HG03175 (cell line): ENCODE results near the gene SNAI1.
A peak's percentile ranks its signal among the peaks of the same experiment; 100 is the strongest.
"Not testable (repeated sequence)": the region's sequence is repeated elsewhere in the genome, so short reads cannot be mapped to it uniquely, and the experiment has no call there.

Experiments used
- ATAC-seq: cut with Tn5 transposase; IDR thresholded peaks from one replicate; pipeline ENCODE4 v1.9.1; 2021; ENCODE audit warnings: mild to moderate bottlenecking, moderate library complexity; ENCODE audit not compliant: unreplicated experiment

The SNAI1 gene

DNA sequence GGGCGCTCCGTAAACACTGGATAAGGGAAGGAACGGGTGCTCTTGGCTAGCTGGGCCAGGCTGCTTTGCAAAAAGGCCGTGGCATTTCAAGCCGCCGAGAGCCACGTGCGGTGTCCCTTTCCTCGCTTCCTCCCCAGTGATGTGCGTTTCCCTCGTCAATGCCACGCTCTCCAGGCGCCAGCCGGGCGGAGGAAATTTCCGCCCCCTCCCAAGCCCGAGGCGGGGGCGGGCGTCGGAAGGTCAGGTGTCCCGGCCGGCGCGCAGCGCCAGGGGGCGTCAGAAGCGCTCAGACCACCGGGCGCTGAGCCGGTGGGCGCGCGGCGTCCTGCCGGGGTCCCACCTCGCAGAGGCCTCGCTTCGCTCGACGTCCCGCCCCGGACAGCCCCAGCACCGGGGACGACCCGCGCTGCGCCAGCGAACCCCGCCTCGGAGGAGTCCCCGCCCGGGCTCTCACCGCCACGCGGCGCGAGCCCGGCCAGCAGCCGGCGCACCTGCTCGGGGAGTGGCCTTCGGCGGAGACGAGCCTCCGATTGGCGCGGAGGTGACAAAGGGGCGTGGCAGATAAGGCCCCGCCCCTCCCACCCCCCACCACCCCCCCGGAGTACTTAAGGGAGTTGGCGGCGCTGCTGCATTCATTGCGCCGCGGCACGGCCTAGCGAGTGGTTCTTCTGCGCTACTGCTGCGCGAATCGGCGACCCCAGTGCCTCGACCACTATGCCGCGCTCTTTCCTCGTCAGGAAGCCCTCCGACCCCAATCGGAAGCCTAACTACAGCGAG lies at the start of gene SNAI1:
TSS of gene SNAI1 (plus strand) at position 635 of the 777 bp plus-strand sequence. CDS start at position 715, 80 bp downstream.
- ATAC-seq, result peak; percentile 81

DNA sequence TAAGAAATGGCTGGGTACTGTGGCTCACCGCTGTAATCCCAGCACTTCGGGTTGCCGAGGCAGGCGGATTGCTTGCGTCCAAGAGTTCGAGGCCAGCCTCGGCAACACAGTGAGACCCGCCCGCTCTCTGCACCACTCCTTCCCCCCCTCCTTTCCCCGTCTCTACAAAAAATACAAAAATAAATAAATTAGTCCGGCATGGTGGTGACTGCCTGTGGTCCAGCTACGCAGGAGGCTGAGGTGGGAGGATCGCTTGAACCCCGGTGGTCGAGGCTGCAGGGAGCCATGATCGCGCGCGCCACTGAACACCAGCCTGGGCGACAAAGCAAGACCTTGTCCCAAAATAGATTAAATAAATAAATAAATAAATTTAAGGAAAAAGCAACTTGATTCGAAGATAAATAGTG lies 47.0 kb upstream of the SNAI1 start:
- ATAC-seq, result no peak

DNA sequence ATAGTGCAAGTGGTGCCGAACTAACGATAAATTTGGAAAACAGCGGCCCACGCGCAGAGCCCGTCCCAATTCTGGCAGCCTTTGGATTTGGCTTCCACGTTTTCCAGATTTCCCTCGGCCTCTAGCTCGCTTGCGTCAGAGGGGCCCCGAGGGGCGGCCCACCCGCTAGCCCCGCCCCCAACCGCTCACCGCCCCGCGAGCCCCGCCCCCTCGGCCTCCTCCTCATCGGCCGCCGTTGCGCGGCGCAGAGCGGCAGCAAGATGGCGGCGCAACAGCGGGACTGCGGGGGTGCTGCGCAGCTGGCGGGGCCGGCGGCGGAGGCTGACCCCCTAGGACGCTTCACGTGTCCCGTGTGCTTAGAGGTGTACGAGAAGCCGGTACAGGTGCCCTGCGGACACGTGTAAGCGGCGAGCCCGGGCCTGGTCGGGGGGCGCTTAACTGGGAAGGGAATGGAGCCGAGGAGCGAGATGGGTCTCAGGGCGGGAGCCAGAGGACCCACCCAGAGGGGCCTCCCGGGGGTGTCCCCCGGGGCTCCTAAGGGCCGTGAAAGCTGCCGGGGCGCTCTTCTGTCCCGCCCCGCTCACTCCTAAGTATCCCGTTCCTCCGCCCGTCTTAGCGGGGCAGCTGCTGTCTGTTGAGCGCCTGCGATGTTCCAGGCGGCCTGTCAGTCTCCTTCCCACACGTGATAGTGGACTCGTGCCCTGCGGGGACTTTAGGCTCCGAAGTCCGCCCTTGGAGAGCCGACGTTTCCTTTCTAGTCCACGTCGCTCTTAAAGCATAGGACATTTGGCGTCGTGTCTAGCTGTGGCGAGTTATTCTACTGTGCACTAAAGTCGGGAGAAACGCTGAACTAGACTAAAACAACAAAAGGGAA lies 46.4 kb upstream of the SNAI1 start, which contains the start of gene RNF114:
TSS of gene RNF114 (plus strand) at position 245 of the 874 bp plus-strand sequence. CDS start at position 261, 16 bp downstream.
- ATAC-seq, result peak; percentile 77

DNA sequence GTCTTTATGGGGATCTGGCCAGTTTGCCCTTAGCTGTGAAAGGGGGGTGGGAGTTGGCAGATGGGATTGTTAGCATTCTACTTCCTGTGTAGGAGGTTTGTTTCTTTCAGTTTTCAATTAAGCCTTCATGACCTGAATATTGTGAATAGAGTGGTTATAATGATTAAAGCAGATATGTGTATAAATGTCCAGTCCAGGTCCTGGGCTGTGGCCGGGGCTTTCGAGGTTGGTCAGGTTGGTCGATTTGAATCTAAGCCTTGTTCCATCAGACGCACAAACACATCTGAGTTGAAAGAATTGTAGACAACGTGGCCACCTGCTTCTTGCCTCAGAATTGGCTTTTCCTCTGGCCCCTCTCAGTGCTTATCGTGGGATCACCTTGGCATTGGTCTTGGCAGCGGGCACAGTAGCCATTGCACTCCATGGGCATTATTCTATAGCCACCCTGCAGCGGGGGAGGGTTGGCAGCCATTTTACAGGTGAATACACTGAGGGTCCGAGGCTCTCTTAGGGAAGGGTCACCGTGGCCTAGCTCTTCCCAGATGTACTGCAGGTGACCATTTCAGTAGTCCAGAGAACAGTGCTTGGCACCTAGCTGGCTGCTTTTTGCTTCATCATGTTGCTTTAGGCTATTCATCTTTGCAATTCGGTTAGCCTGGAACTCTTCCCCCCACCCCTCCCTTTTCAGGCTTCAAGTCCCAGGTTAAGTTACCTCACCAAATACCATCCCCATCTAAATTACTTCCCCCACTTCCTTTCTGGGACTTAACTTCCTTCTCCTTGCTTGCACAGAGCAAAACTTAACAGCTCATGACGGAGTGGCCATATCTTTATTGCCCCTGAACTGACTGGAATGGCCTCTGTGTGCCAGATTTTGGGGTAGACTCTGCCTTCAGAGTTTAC lies 45.5 kb upstream of the SNAI1 start:
- no peak for ATAC-seq

DNA sequence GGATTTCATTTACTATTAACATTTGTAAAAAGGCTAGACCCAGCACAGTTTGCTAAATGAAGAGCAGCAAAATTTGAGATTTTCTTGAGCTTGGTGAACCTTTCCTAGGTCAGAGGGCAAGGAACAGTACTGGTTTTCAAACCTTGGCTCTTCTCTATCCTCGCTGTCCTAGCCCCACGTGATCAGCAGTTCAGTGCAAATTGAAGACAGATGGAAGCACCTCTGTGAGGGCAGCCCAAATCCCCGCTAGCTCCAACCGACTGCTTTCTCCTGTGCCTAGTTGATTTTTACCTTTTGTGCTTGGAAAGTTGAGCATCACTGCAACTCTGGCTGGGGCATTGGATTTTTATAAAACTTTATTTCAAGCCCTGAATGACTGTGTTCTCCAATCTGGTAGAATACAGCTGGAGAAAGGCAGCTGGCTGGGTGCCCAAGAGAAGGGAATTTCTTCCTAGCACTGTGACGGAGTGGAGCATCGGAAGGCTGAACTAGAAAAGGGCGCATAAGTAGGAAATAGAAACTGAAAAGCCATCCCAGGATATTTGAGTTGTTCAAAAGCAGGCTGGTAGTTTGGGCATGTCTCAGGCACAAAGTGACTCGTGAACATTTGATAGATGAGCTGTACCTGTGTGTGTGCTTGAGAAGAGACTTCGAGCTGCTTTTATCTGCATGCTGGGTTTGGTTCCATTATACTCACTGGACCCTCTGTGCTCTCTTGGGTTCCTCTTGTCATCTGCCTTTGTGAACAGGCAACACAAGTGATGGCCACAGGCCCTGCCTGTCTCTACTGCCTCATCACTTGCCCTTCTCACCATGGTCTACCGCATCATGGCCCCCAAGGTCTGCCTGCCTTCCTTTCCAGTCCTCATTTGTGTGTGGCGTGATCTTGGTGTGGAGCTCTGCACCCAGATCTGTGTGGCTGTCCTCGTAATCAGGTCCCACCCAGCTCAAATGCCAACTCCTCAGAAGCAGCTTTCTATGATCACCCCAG lies 44.3 kb upstream of the SNAI1 start:
- no peak for ATAC-seq

DNA sequence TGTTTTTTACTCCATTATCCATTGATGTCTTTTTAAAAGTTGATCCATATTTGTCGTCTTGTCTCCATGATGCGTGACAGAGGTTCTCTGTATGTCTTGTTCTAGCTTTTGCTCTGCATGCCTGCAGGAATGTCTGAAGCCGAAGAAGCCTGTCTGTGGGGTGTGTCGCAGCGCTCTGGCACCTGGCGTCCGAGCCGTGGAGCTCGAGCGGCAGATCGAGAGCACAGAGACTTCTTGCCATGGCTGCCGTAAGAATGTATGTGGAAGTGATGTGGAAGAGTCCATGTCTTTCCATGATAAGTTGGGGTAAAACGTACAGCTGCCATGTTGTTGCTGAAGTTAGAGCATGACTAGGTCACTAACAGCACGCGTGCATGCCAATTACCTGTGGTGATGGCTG lies 41.3 kb upstream of the SNAI1 start:
- no peak for ATAC-seq

DNA sequence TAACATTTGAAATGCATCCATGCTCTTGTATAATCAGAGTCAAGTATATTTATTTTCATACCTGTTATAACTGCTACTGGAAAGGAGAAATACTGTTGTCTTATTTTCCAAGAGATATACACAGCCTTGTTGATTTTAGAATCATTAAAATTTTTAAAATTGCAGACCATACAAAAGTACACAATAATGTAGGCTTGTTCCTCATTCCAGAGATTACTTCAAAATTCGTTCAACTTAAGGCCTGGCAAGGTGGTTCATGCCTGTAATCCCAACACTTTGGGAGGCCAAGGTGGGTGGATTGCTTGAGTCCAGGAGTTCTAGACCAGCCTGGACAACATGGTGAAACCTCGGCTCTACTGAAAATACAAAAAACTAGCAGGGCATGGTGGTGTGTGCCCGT lies 40.5 kb upstream of the SNAI1 start:
- no peak for ATAC-seq

DNA sequence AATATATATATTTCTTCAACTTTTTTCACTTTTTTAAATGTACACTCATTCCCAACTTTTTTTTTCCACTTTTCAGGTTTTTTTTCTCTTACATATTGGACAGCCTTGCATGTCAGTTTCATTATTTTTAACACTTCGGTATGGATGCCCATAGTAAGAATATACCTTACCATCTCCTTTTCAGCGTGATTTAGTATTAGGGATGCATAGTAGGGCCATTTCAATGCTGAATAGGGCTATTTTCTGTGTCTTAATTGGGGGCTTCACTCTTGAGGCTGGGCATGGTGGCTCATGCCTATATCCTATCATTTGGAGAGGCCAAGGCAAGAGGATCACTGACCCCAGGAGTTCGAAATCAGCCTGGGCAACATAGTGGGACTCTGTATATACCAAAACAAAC lies 39.8 kb upstream of the SNAI1 start:
- ATAC-seq, result no peak

DNA sequence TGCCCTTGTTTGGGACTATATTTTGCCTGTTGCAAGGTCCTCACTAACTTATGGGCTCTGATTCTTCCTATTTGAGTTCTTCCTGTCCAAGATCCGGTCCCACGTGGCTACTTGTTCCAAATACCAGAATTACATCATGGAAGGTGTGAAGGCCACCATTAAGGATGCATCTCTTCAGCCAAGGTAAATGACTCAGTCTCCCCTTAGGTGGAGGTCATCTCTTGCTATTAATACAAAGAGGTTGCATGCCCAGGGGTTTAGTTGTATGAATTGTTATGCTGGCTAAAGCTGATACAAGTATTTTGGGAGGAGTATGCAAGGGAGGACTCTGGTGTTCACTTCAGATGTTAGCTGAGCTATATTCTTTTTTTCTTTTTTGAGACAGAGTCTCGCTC lies 37.5 kb upstream of the SNAI1 start:
- ATAC-seq, result no peak

DNA sequence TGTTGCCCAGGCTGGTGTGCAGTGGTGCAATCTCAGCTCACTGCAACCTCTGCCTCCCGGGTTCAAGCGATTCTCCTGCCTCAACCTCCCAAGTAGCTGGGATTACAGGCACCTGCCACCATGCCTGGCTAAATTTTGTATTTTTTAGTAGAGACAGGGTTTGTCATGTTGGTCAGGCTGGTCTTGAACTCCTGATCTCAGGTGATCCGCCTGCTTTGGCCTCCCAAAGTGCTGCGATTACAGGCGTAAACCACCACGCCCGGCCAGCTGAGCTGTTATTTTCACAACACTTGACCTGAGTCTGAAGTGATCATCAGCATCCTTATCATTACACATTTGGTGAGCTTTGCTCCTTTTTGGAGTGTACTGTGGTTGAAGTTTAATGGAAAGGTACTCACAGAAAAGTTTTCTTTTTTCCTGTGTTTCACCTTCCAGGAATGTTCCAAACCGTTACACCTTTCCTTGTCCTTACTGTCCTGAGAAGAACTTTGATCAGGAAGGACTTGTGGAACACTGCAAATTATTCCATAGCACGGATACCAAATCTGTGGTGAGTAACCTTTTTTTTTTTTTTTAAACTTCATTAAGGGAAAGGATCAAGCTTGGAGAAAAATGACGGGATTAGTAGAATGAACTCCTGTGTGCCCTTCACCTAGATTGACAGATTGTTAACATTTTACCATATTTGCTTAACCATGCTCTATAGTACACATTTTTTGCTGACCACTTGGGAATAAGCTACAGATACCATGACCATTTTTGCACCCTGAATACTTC lies 36.9 kb upstream of the SNAI1 start:
- ATAC-seq, result no peak

DNA sequence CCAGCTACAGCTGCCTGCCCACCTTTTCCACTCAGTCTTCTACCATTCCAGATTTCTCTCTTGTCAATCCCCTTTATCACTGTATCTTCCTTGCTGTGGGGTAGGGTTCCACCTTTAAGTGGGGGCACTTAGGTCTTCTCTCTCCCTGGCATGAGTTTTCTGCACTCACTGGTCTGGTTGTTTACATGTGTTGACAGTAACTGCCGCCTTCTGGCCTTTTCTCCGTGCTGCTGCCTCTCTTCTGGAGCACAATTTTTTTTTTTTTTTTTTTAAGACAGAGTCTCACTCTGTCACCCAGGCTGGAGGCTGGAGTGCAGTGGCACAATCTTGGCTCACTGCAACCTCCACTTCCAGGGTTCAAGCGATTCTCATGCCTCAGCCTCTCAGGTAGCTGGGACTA lies 34.6 kb upstream of the SNAI1 start:
- no peak for ATAC-seq

DNA sequence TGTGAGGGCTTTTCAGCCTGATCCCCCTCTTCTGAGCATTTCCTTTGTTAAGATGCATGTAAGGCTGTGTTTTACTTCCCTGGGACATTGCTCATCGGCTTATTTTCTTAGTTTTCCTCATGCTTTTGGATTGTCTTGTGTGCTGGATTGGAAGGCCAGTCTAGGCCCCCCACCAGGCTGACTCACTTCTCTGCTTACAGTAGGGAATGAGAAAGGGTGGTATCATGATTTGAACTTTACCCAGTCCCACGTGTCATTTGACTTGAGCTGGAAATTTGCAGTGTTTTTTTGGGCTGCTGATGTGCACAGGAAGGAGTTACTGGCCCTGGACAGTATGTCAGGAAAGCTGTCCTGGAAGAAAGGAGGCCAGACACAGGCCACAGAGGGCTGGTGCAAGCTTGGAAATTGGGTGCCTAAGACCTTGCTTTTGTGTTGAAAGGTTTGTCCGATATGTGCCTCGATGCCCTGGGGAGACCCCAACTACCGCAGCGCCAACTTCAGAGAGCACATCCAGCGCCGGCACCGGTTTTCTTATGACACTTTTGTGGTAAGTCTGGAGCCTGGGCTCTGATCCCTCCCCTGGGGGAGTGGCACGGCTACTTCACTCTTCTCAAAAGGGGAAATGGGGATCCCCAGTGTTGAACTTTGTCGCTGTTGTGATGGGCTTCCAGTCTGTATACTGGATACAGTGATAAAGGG lies 33.8 kb upstream of the SNAI1 start:
- no peak for ATAC-seq

DNA sequence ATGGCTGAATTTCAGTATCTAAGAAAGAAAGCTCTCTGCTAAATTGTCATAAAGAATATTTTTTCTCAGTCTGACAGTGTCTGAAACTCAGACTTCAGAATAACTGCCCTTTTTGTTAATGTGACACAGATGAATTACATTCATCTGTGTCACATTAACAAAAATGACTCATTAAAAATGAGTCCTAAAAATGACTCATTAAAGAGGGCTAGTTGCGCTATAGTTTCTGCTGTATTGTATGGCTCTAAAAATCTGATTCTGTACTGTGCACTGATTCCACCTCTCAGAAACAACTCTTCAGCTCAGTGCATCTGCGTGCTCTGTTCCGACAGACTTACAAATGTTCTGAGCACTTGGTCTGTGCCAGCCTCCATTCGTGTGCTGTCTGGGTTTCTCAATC lies 31.6 kb upstream of the SNAI1 start:
- no peak for ATAC-seq

DNA sequence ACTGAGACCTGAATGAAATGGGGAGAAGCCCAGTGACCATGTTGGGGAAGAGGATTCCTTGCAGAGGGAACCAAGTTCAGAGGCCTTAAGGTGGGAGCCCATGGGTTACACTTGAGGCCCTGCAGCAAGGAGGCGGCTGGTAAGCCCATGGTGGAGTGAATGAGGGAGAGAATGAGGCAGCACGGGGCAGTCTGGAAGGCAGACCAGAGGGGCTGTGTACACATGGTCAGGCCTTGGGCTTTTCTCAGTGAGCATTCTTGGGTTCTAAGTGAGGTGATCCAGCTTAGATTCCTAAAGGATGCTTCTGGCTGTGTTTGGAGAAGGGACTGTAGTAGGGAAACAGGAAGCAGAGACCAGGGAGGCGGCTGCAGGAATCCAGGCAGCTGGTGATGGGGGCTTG lies 27.6 kb upstream of the SNAI1 start:
- no peak for ATAC-seq

DNA sequence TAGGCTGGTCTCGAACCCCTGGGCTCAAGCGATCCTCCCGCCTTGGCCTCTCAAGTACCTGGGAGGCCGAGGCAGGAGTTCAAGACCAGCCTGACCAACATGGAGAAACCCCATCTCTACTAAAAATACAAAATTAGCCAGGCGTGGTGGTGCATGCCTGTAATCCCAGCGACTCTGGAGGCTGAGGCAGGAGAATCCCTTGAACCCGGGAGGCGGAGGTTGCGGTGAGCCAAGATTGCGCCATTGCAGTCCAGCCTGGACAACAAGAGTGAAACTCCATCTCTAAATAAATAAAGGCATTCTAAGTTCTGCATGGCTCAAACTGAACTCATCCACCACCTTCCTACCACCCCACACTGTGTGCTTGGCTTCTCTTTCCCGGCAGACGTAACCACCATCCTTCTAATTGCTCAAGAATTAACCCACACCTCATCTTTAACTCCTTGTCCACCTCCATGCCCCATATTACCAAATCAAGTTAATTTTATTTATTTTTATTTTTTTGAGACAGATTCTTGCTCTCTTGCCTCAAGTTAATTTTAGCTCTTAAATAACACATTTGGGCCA lies 26.9 kb upstream of the SNAI1 start:
- ATAC-seq, result not testable (repeated sequence)

DNA sequence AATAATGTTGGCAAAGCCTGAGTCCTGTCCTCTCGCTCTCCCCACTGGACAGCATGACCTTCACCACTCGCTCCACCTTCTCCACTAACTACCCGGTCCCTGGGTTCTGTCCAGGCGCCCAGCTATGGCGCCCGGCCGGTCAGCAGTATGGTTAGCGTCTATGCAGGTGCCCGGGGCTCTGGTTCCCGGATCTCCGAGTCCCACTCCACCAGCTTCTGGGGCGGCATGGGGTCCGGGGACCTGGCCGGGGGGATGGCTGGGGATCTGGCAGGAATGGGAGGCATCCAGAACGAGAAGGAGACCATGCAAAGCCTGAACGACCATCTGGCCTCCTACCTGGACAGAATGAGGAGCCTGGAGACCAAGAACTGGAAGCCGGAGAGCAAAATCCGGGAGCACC lies 26.1 kb upstream of the SNAI1 start:
- no peak for ATAC-seq

DNA sequence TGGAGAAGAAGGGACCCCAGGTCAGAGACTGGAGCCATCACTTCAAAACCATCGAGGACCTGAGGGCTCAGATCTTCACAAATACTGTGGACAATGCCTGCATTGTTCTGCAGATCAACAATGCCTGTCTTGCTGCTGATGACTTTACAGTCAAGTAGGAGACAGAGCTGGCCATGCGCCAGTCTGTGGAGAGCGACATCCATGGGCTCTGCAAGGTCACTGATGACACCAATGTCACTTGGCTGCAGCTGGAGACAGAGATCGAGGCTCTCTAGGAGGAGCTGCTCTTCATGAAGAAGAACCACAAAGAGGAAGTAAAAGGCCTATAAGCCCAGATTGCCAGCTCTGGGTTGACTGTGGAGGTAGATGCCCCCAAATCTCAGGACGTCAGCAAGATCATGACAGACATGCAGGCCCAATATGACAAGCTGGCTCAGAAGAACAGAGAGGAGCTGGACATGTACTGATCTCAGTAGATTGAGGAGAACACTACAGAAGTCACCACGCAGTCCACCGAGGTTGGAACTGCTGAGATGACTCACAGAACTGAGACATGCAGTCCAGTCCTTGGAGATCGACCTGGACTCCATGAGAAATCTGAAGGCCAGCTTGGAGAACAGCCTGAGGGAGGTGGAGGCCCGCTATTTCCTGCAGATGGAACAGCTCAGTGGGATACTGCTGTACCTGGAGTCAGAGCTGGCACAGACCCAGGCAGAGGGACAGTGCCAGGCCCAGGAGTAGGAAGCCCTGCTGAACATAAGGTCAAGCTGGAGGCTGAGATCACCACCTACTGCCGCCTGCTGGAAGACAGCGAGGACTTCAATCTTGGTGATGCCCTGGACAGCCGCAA lies 25.5 kb upstream of the SNAI1 start:
- ATAC-seq, result not testable (repeated sequence)
